Measurements from ENCODE around the gene AP3D1.

DNA sequence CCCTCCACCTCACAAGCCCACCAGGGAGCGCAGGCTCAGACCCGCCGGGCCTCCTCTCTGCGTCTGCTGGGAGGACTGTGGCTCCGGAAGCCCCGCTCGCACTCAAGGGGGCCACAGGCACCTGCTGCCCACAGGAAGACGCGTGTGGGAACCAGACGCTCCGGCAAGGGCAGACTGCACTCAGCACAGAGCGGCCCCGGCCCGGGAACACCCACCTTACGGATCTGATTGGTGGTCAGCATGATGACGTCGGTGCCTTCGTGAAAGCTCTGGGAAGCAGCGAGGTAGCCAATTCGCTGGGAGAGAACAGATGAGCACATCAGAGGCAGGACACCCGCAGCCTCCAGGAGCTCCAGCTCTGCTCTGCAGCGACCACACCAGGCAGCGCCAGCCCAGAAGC lies 14.6 kb downstream of the AP3D1 start:
- TF ChIP-seq, protein P1, sequence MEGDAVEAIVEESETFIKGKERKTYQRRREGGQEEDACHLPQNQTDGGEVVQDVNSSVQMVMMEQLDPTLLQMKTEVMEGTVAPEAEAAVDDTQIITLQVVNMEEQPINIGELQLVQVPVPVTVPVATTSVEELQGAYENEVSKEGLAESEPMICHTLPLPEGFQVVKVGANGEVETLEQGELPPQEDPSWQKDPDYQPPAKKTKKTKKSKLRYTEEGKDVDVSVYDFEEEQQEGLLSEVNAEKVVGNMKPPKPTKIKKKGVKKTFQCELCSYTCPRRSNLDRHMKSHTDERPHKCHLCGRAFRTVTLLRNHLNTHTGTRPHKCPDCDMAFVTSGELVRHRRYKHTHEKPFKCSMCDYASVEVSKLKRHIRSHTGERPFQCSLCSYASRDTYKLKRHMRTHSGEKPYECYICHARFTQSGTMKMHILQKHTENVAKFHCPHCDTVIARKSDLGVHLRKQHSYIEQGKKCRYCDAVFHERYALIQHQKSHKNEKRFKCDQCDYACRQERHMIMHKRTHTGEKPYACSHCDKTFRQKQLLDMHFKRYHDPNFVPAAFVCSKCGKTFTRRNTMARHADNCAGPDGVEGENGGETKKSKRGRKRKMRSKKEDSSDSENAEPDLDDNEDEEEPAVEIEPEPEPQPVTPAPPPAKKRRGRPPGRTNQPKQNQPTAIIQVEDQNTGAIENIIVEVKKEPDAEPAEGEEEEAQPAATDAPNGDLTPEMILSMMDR (IDR thresholded peaks at IDR 0.05): no peak
- TF ChIP-seq EP300 (IDR thresholded peaks at IDR 0.05): no peak
